HG02852 (cell line): ENCODE results near the gene UNC93A.
"Not testable (repeated sequence)": the region's sequence is repeated elsewhere in the genome, so short reads cannot be mapped to it uniquely, and the experiment has no call there.

Experiments used
- ATAC-seq: cut with Tn5 transposase; IDR thresholded peaks from one replicate; pipeline ENCODE4 v1.9.1; 2021; ENCODE audit warnings: mild to moderate bottlenecking, moderate library complexity; ENCODE audit not compliant: unreplicated experiment

Gene UNC93A

DNA sequence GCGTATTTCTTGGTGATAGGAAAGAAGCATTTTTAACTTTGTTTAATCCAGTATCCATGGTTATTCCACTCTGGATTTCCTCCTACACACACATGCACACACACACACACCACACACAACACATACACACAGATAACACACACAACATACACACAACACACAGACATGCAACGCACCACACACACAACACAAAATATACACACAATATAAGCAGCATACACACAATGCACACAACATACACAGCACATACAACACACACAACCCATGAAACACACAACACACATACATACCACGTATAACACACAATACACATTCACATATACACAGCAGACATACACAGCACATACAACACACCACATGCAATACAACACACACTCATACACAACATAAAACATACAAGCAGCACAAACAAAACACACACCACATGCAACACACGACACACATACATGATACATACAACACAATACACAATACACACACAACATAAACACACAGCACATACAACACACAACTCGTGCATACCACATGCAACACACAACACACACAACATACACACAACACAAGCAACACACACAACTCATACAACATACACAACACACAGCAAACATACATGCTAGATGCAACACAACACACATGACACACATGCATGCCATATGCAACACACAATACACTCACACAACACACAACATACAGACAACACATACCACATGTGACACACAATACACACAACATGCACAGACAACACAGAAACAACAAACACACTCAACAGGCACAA, 46.7 kb downstream of the UNC93A start:
- no peak for ATAC-seq

GRCh38 chr6:167338541-167339117, 47.5 kb downstream of the UNC93A start:
- no peak for ATAC-seq

DNA sequence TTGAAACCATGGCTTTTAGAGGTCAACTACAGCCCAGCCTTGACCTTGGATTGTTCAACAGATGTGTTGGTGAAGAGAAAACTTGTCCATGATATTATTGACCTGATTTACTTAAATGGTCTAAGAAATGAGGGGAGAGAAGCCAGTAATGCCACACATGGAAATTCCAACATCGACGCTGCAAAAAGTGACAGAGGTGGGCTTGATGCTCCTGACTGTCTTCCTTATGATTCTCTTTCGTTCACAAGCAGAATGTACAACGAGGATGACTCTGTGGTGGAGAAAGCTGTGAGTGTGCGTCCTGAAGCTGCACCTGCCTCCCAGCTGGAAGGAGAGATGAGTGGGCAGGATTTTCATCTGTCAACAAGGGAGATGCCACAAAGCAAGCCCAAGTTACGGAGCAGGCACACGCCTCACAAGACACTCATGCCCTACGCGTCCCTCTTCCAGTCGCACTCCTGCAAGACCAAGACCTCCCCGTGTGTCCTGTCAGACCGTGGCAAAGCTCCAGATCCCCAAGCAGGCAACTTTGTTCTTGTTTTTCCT, 50.0 kb downstream of the UNC93A start:
- no peak for ATAC-seq

- ATAC-seq: no peak
Measured at GRCh38 chr6:167341665-167342655, 50.8 kb downstream of the UNC93A start.

- ATAC-seq: no peak
Measured at GRCh38 chr6:167342879-167343610, 51.9 kb downstream of the UNC93A start.

- no peak for ATAC-seq
Measured at GRCh38 chr6:167345348-167345747, 54.2 kb downstream of the UNC93A start.

- ATAC-seq: no peak
Measured at GRCh38 chr6:167345960-167346359, 54.8 kb downstream of the UNC93A start.

- ATAC-seq: no peak
Measured at GRCh38 chr6:167347226-167347625, 56.1 kb downstream of the UNC93A start.

- no peak for ATAC-seq
Measured at GRCh38 chr6:167349631-167350274, 58.6 kb downstream of the UNC93A start.

DNA sequence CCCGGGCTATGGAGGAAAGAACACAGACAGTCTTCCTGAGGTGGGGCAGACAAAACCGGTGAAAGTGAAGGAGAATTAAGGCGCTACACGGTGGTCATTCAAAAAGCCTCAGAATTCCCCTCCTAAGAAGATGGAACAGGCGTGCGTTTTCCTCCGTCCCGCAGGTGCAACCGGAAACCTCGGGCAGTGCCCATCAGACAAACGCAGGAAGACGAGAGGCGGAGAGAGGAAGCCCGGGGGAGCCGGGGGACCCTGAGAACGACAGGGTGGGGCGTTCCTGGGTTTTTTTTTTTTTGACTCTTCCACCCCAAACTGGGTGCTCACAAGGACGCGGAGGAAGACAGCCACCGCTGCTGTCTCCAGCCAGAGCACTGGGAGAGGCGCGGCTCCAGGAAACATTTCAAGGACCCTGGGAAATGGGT, 59.2 kb downstream of the UNC93A start:
- ATAC-seq: no peak

- peak; percentile 50 for ATAC-seq
Measured at GRCh38 chr6:167350731-167351655, 59.9 kb downstream of the UNC93A start.

DNA sequence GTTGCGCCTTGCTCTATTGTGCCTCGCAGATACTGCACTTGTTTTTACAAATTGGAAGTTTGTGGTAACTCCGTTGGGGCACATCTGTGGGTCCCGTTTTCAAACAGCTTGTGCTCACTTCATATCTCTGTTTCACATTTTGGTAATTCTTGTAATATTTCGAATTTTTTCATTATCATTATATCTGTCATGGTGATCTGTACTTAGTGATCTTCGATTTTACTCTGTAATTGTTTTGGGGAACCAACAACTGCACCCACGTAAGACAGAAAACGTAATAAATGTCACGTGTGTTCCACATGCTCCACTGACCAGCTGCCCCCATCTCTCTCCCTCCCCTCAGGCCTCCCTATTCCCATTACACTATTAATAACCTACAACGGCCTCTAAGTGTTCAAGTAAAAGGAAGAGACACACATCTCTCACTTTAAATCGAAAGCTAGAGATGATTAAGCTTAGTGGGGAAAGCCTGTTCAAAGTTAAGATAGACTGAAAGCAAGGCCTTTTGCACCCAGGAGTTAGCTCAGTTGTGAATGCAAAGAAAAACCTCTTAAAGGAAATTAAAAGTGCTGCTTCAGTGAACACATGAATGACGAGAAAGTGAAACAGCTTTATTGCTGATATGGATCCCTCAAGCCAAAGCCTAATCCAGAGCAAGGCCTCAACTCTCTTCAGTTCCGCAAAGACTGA, 60.7 kb downstream of the UNC93A start:
- ATAC-seq: peak; percentile 75

GRCh38 chr6:167356874-167357273, 65.8 kb downstream of the UNC93A start:
- no peak for ATAC-seq

- not testable (repeated sequence) for ATAC-seq
Measured at GRCh38 chr6:167358394-167358793, 67.3 kb downstream of the UNC93A start.

- not testable (repeated sequence) for ATAC-seq
Measured at GRCh38 chr6:167361170-167361569, 70.1 kb downstream of the UNC93A start.
